Subcutaneous abdominal adipose tissue (tissue), 5 donors: ENCODE data around the gene RNASEH2A.

Experiments used
- H3K27ac ChIP-seq: one replicate; pipeline ENCODE4 v1.7.0; 2013; ENCODE audit warnings: low read depth, mild to moderate bottlenecking, inconsistent platforms, low read length, moderate library complexity
- H3K27me3 ChIP-seq, 5 donors: one replicate each; pipeline ENCODE4 v1.7.0; 2013; ENCODE audit warnings: low read length in 5 of 5, inconsistent platforms in 1 of 5; ENCODE audit not compliant: control insufficient read depth in 5 of 5, insufficient read depth in 4 of 5
- H3K36me3 ChIP-seq, 5 donors: one replicate each; pipeline ENCODE4 v1.7.0; 2013; ENCODE audit warnings: low read length in 5 of 5; ENCODE audit not compliant: control insufficient read depth in 5 of 5, insufficient read depth in 5 of 5
- H3K4me1 ChIP-seq, 5 donors: one replicate each; pipeline ENCODE4 v1.7.0; 2013; ENCODE audit warnings: low read length in 5 of 5, mild to moderate bottlenecking in 3 of 5, moderate library complexity in 1 of 5; ENCODE audit not compliant: control insufficient read depth in 5 of 5, insufficient read depth in 5 of 5
- H3K4me3 ChIP-seq, 5 donors: one replicate each; pipeline ENCODE4 v1.7.0; 2013; ENCODE audit warnings: low read length in 5 of 5, low read depth in 1 of 5
- H3K9ac ChIP-seq, 5 donors: one replicate each; pipeline ENCODE4 v1.7.0; 2013; ENCODE audit warnings: low read length in 5 of 5, mild to moderate bottlenecking in 4 of 5, moderate library complexity in 3 of 5
- H3K9me3 ChIP-seq, 5 donors: one replicate each; pipeline ENCODE4 v1.7.0; 2013; ENCODE audit warnings: low read length in 5 of 5; ENCODE audit not compliant: control insufficient read depth in 5 of 5
- donor health status: healthy.
- donor health status: healthy.
- donor health status: healthy.
- donor health status: healthy.
- donor health status: healthy.

RNASEH2A gene

DNA sequence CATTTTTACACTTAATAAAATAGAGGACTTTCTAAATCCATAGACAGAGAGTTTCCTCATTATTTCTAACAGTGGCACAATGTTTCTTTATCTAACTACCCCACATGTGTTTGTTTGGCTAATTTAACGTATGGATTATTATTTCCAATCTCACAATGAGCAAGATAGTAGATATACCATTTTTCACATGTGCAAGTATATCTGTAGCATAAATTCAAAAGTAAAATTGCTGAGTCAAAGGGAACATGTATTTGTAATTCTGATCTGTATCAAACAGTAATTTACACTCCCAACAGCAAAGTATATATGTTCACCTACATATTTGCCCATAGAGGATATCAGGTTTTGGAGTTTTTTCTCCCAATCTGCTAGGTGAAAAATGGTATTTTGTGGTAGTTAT lies 50.3 kb downstream of the RNASEH2A start:
- Histone ChIP-seq H3K4me1 (no peaks in the 10 kb centered on the region), H3K9ac (no peak overlapping the region), H3K9me3 (no peaks in the 10 kb centered on the region), H3K36me3 (no peaks in the 10 kb centered on the region), H3K27me3 (no peaks in the 10 kb centered on the region), H3K27ac (no peak overlapping the region), H3K4me3 (no peak overlapping the region)

DNA sequence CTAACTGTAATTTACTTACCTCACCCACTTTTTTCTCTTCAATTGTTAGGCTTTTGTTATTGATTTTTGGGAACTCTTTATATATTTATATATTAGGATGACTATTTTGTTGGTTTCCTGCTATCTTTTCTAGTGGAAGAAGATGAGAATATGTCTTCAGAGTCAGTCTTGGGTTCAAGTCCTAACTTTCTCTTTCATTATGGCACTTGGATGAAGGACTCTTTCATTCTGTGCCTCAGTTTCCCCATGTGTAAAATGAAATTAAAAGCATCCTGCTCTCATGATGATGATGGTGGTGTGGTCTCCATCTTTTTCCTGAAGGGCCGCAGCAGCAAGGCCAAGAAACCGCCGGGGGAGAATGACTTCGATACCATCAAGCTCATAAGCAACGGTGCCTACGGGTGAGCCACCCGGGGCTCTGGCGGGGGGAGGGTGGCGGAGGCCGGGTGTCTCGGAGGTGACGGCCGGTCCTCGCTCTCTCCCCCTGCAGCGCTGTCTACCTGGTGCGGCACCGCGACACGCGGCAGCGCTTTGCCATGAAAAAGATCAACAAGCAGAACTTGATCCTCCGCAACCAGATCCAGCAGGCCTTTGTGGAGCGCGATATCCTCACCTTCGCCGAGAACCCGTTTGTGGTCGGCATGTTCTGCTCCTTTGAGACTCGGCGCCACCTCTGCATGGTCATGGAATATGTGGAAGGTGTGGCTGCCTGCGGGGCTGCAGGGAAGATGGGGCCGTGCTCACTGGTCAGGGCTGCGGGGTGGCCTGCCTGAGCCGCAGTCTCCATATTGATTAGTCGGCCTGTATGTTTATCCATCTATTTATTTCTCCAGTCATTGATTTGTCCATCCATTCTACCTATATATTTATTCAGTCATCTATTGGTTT lies 51.9 kb downstream of the RNASEH2A start:
- no peak overlapping the region for H3K4me3 ChIP-seq
- H3K4me1 ChIP-seq, result no peaks in the 10 kb centered on the region
- no peak overlapping the region for H3K27ac ChIP-seq
- H3K27me3 ChIP-seq, result peaks cover 0 to 4% (median 0%) of the 10 kb centered on the region in 5 donors
- no peaks in the 10 kb centered on the region for H3K9me3 ChIP-seq
- H3K9ac ChIP-seq, result no peak overlapping the region
- H3K36me3 ChIP-seq, result no peaks in the 10 kb centered on the region

DNA sequence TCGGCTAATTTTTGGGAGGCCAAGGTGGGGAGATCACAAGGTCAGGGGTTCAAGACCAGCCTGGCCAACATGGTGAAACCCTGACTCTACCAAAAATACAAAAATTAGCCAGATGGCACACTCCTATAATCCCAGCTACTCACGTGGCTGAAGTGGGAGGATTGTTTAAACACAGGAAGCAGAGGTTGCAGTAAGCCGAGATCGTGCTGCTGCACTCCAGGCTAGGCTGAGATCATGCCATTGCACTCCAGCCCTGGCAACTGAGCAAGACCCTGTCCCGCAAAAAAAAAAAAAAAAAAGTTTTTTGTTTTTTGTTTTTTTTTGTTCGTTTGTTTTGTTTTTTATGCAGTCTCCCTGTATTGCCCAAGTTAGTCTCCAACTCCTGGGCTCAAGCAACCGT lies 53.2 kb downstream of the RNASEH2A start:
- Histone ChIP-seq H3K4me3 (no peak overlapping the region), H3K9me3 (no peaks in the 10 kb centered on the region), H3K27me3 (peaks cover 0 to 4% (median 0%) of the 10 kb centered on the region in 5 donors), H3K27ac (no peak overlapping the region), H3K4me1 (no peaks in the 10 kb centered on the region), H3K9ac (no peak overlapping the region), H3K36me3 (no peaks in the 10 kb centered on the region)
